Tongue (tissue), 2 donors: Measurements from ENCODE around the gene MFN1. TPM values are rescaled to one million over a fixed set of nuclear protein-coding genes. Genes with fewer than 3 reads are reported as not detected.

Source experiments
- DNase-seq: peaks from one replicate; pipeline ENCODE4 v3.0.0-alpha.2; 2015
- total RNA-seq: library from RNA; depleted of rRNA; stranded (reverse); fragments of >200 nt; gene quantifications from one replicate; pipeline ENCODE4 v1.2.3, GENCODE V29; 2014

The MFN1 gene
- total RNA-seq, 1 donor from 2014 or later, result 63.6 TPM

DNA sequence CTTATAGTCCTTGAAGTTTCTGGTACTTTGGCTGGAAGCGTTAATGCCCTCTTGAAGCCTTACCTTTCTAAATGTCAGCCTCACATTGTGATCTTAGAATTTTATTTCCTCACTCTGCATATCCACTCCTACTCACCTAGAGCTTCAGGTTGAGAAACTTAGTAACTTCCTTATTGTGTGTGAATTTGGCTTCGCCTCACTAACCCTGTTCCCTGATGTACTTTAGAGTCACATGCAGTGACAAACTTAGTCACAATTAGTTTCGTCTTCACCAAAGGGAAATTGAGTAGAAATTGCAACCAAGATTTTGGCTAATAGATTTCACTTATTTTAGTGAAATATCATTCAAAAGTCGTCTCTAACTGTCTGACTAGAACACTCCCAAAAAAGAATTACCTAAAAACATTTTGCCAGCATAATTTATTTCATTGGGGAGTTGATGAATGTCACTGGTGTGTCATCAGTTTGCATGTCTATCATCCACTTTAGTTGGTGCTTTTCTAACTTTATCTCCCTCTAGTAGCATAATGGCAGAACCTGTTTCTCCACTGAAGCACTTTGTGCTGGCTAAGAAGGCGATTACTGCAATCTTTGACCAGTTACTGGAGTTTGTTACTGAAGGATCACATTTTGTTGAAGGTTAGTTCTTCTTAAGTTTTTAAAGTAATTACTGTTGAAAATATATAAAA is 960 bp downstream of the MFN1 start:
- DNase-seq, result no peak

DNA sequence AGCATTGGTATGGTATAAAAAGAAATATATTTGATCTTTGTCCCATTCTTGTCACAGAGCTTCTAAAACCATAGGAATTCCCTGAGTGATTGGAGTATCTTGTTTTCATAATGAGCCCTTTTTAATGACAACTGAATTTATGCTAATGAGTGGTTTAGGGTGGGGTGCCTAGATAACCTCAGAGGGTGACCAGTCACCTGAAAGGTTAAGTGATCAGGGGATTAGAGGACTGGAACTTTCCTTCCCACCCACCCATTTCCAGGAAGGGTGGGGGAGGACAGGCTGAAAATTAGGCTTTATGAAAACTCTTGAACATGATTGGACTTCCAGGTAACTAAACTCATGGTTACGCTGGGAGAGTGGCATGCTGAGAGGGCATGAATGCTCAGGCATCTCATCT is 8.5 kb downstream of the MFN1 start:
- no peak for DNase-seq

DNA sequence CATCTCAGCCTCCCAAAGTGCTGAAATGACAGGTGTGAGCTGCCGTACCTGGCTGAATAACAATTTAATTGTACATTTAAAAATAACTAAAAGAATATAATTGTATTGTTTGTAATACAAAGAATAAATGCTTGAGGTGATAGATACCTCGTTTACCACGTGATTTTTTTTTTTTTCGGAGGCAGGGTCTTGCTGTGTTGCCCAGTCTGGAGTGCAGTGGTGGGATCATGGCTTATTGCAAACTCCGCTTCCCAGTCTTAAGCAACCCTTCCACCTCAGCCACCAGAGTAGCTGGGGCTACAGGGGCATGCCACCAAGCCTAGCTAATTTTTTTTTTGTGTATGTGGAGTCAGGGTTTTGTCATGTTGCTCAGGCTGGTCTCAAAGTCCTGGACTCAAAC is 15.8 kb downstream of the MFN1 start:
- DNase-seq, result no peak

DNA sequence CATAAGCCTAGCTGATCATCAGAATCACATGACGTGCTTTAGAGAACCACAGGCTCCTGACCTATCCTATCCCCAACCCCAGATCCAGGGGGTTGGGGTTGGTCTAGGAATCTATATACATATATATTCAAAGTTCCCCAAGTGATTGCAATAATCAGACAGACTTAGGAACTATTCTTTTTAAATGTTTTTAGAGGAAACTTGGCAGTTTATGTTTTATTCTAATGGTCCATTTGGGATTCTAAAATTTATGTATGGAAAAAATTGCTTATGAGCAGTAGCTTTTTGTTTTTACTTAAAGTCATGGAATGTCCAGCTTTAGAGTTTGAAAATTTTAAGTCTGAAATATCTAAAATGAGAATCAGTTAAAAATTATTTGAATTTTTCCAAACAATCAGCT is 22.1 kb downstream of the MFN1 start:
- DNase-seq, result no peak

DNA sequence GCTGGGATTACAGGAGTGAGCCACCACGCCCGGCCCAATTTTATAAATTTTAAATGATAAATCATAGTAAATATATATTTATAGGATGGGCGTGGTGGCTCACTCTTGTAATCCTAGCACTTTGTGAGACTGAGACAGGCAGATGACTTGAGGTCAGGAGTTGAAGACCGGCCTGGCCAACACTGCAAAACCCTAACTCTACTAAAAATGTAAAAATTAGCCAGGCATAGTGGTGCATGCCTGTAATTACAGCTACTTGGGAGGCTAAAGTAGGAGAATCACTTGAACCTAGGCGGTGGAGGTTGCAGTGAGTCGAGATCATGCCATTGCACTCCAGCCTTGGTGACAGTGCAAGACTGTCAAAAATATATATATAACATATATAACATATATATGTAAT is 26.4 kb downstream of the MFN1 start:
- no peak for DNase-seq

DNA sequence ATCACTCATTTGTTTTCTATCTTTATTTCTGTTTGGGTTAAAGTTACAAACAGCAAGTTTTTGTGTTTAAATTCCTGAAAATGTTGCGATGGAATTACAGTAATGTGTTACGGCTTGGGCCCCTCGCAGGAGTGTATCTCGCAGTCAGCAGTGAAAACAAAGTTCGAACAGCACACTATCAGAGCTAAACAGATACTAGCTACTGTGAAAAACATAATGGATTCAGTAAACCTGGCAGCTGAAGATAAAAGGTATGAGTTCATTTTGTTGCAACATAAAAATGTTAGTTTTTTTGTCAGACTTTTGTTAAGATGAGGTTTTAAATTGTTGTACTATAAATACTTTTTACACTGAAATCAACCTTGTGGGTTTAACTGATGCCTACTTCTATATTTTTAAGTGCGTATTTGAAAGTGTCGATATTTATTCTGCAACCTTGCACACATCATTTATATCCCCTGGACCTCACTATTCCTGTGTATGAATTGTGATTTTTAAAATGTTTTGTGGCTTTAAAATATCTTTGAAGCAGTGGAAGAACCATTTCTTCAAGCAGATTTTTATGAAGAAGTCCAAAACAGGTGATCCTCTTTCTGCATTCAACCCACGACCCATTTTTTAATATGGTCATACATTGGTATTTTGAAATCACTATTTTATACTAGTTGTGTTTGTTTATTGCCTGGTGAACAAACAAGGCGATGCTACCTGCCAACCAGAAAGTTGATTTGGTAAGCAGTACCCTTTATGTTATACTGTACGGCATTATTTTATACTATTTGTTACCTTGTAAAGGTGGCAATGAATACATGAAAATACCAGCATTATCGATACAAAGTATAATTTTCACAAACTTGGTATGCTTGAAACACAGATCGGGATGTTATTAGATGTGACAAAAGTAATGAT is 27.8 kb downstream of the MFN1 start:
- no peak for DNase-seq

DNA sequence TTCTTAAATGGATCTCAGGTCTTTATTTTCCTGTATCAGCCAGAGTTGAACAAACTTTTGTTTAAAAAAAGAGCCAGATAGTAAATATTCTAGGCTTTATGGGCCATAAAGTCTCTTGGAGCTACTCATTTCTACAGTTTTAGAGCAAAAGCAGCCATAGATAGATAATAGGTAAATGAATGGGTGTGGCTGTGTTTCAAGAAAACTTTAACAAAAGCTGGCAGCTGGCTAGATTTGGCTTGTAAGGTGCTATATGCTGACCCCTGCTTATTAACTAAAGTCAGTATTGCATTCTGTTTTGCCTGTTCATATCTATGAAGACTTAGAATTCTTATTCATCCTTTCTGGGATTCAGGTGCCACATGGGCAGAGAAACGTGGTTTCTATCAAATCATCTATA is 29.0 kb downstream of the MFN1 start:
- DNase-seq, result no peak

DNA sequence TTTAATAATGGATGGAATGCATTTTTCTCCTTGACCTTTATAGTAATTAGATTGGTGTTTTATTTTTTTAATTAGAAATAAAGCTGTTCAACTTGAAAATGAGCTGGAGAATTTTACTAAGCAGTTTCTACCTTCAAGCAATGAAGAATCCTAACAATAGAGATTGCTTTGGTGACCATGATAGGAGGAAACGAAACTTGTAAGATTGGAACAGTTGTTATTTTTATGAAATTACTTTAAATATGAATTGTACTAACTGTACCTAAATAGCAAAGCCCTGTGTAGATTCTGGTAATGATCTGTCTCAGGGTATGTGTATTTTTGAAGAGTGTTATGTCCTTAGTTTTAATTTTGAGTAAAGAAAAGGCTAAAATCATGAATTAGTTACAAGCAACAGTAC is 44.4 kb downstream of the MFN1 start:
- no peak for DNase-seq

DNA sequence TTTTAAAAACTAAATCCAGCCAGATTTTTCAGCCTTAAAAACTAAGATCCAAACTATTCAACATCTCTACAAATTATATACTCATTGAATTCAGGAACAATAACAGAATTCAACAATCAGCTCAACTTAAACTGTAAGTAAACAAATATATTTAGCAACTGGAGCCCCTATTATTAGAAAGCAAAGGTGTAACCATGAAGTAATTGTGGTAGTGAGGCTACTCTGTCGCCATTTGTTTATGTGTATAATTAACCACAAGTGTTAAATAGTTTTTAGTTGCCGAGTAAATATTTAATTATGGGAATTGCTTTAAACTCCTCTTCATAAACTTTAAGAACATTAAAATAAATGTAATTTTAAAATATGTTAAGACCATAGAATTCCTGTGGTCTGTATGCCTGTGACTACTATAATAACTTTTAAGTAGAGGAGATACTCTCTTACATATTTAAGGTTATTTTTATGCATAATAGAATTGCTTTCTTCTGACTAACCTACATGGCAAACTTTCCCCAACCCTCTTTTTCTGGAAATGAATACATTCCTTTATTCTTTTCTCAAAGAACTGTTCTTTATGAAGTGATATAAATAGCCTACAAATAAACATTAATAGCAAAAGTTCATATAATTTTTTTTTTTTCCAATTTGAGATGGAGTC is 51.2 kb downstream of the MFN1 start:
- DNase-seq, result no peak

DNA sequence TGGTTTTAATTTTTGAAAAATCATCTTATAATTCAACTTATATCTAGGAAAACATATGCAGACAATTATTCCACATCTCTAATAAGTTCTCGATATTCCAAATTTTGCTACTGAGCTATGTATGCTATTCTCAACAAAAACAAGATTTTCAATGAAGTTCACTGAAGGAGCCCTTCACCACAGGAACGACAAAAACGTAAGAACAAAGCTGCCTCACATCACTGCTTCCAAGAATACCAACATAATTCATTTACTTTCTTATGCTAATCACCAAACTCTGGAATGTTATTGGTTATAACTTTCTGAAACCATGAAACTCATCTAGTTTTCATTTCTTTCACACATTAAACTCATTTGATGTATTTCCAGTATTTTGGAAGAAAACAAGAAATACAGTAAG is 54.1 kb downstream of the MFN1 start:
- no peak for DNase-seq

DNA sequence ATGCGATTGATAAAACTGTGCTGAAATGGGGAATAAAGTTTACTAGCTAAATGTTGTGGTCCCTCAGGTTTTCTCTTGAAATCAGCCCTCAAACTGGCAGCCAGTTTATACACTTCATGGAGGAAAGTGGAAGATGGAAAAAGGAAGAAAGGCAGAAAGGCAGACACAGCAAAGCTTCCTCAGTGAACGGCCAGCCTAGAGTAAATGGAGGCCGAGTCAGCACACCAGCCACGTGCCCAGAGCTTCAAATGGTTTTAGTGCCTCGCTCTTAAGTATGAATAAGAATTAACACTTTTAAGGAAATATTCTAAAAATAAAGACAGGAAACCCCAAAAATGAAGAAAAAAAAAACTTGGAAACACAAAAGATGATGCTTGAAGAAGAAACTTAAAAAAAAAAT is 55.5 kb downstream of the MFN1 start:
- no peak for DNase-seq

DNA sequence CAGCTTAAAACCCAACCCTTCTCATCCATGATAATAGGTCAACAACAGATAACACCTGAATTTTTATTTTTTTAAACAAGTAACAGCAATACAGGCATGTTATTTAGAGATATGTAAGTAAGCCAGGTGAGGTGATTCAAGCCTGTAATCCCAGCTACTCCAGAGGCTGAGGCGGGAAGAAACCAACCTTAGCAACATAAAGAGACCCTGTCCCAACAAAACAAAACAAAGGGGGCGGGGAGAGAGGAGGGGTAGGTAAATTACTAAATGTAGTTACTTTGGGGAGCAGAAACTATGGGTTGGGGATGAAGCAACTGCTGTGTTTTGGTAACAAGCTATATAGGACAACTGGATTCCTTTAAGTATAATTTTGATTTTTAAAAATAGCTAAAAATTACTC is 56.8 kb downstream of the MFN1 start:
- no peak for DNase-seq

DNA sequence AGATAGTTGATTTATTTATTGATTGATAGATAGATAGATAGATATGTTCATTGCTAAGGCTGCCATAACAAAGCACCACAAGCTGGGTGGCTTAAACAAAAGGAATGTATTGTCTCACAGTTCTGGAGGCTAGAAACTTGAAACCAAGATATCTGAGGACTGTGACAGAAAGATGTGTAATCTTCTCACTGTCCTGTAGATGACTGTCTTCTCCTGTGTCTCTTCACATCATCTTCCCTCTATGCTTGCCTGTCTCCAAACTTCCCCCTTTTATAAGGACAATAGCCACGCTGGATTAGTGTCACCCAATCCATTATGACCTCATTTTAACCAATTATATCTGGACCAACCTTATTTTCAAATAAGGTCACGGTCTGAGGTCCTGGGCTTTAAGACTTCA is 62.8 kb downstream of the MFN1 start:
- no peak for DNase-seq

DNA sequence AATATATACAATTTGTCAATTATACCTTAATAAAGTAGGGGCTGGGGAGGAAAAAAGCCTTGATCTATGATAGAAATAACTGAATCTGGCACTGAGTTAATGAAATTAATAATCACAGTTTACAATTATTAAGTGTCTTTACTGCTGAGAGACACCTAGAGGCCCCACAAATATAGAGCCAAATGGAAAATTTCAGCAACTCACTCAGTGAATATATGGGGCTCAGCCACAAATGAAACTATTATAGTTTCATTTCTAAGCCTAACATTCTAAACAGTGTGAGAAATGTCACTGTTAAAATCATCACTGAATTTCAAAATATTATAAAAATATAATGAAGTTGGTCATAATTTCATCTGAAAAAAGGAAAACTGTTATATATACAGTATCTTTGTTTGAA is 63.5 kb downstream of the MFN1 start:
- DNase-seq, result no peak

DNA sequence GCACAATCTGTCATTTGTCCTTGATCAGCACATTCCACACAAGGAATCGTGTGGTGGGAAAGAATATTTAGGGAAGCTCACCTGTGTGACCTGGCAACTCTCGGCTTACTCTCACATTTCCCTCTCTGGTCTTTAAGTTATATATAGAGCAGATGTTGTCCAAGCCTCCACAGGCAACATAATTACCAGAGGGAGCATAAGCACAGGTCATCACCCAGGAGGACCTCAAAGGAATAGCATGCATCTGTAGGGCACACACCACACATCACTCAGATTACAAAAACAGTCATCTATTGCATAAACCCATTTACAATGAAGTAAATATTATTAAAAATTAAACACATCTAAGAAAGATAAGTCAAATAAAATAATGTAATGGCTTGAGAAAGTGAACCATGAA is 67.3 kb downstream of the MFN1 start:
- DNase-seq, result no peak

DNA sequence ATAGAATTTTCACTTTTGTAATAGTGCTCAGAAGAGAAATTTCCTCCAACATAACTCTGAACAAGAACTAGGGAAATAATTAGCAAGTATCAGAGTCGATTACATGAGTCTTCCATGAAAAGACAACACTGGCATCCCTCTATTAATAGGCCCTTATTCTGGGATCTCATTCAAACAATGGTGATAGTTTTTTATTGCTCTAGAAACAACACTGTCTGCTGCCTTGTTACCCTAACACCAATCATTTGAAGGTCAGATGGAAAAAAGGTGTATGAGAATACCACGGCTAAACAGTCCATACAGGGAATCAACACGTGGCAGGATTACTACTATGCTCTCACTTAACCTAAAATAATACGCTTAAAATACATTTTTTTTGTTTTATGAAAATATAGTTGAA is 67.9 kb downstream of the MFN1 start:
- no peak for DNase-seq

DNA sequence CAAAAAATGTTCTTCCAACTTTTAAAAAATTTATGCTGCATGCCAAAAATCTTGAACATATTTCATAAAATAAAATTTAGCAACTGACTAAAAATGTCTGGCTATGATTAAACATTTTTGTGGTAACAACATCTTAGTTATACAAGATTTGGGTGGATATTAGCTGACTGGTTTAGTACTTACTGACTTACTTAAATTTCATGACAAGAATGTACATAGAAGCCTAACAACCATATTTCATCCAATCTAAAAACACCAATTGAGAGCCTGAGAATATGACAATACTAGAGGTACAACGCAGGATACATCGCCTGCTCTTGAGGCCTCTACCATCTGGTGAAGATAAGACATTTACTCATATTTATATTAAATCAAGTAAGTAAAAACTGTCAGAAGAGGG is 69.2 kb downstream of the MFN1 start:
- DNase-seq, result no peak

DNA sequence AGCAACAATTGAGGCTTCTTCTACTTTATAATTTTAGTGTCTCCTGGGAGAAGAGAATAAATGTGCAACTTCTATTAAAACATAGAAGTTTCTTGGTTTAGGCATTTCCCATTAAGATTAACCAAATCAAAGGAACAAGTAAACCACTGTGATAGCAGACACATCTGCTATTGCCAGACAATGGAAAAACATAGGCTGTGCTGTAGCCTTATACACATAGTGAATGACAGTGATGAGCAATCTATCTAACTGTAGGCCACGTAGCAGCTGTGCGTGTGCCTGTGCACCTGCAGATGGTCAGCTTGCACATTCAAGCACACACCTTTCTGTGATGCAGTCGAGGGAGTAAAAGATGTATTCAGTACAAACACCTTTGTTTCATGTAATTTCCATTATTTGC is 71.1 kb downstream of the MFN1 start:
- no peak for DNase-seq

DNA sequence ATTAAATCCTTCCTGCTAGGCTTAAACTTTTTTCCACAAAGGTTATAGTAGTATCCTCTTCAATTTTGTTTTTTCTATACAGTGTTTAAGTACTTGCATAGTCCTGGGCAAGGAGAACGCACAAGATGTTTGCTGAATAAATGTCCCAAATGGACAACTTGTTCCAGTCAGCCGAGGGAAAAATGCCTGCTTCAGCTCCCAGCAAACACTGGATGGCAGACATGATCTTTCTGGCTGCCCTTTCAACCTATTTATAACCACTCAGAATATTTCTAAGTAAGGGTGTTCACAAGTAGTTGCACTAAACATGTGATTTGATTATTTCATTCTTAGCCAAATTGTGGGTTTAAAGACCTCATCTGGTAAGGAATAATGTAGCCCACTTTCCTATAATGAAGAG is 74.0 kb downstream of the MFN1 start:
- peak; percentile 51 for DNase-seq

DNA sequence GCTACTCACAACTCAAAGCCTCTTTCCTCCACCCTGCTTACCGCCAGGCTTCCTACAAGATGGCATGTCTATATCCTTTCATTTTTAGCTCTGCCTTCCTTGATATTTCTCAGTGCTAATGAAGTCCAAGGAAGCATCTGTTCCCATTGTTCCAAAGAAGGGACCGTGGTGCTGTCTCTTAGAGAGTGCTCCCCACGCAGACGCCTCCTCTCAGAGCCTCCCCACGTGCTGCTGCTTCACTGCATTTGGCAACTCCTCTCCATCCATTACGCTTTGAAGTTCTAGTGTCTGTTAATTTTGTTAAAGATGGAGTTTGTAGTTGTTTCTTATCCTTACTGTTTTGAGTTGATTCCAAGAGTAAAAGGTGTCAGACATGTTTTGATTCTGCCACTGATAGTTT is 77.6 kb downstream of the MFN1 start:
- no peak for DNase-seq

DNA sequence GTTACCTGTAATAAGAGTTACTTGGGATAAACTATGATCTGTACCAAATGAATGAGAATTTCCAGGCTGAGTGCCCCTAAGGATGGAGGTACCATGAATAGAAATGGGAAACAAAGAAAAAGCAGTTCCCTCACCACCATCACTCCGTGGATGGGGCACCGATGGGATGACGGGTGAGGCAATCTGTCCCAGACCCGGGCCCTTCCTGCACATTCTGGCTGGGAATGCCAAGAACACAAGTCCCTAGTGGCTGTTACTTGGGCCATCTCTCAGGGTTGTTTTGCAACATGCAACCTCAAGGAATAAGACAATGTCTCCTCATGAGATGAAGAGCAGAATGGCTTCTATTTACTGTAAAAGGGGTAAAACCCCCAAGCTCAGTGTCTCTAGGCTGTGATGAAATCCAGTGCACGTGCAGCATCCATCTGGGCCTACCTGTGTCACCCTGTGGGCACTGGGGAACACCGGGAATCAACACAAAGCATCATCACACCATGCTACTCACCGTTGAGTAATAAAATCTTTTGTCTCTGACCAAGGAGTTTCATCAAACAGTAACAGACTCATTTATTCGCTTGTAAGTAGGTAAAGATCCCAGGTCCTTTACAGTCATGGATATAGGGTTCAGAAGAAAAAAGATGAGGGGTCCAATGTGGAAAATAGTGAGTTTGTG is 81.5 kb downstream of the MFN1 start:
- DNase-seq, result no peak

DNA sequence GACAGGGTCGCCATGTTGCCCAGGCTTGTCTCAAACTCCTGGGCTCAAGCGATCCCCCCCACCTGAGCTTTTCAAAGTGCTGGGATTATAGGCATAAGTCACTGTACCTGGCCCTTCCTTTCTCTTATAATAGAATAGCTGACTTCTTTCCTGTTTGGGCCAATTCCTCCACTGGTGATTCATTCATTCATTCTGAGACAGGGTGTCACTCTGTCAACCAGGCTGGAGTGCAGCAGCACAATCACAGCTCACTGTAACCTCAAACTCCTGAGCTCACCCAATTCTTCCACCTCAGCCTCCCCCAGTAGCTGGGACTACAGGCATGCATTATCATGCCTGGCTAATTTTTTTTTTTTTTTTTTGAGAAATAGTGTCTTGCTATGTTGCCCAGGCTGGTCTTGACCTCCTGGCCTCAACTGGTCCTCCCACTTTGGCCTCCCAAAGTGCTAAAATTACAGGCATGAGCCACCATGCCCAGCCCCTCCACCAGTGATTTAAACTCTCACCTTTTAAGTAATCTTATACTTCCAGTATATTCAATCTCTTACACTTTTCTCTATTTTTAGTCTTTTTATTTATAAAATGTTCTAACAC is 82.9 kb downstream of the MFN1 start:
- DNase-seq, result no peak
